SIG-M5 (cell line): ENCODE measurements around the gene GAGE12G.
"Not testable (repeated sequence)": the region's sequence is repeated elsewhere in the genome, so short reads cannot be mapped to it uniquely, and the experiment has no call there.

Experiments
- DNase-seq: peaks from one replicate; lab custom pipeline; 2025; lab: John Stamatoyannopoulos, UW

The GAGE12G gene, protein sequence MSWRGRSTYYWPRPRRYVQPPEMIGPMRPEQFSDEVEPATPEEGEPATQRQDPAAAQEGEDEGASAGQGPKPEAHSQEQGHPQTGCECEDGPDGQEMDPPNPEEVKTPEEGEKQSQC

DNA sequence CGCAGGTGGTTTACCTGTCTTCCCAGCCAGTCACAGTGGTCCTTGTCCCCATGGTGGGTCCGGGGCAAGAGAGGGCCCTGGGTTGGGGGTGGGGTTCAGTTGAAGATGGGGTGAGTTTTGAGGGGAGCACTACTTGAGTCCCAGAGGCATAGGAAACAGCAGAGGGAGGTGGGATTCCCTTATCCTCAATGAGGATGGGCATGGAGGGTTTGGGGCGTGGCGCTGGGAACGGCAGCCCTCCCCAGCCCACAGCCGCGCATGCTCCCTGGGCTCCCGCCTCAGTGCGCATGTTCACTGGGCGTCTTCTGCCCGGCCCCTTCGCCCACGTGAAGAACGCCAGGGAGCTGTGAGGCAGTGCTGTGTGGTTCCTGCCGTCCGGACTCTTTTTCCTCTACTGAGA, at the start of gene GAGE12G:
Gene GAGE12G, plus strand, starts transcription at position 301 of the 400 bp plus-strand sequence. CDS start 1,155 bp downstream, outside the sequence.
- not testable (repeated sequence) for DNase-seq

DNA sequence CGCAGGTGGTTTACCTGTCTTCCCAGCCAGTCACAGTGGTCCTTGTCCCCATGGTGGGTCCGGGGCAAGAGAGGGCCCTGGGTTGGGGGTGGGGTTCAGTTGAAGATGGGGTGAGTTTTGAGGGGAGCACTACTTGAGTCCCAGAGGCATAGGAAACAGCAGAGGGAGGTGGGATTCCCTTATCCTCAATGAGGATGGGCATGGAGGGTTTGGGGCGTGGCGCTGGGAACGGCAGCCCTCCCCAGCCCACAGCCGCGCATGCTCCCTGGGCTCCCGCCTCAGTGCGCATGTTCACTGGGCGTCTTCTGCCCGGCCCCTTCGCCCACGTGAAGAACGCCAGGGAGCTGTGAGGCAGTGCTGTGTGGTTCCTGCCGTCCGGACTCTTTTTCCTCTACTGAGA, 38.3 kb upstream of the GAGE12G start, which contains the start of gene GAGE12C:
Gene GAGE12C, plus strand, starts transcription at position 301 of the 400 bp plus-strand sequence. CDS start 1,155 bp downstream, outside the sequence.
- DNase-seq: not testable (repeated sequence)

DNA sequence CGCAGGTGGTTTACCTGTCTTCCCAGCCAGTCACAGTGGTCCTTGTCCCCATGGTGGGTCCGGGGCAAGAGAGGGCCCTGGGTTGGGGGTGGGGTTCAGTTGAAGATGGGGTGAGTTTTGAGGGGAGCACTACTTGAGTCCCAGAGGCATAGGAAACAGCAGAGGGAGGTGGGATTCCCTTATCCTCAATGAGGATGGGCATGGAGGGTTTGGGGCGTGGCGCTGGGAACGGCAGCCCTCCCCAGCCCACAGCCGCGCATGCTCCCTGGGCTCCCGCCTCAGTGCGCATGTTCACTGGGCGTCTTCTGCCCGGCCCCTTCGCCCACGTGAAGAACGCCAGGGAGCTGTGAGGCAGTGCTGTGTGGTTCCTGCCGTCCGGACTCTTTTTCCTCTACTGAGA, 28.8 kb upstream of the GAGE12G start, which contains the start of gene GAGE12D:
Gene GAGE12D, plus strand, starts transcription at position 301 of the 400 bp plus-strand sequence. CDS start 1,155 bp downstream, outside the sequence.
- not testable (repeated sequence) for DNase-seq

DNA sequence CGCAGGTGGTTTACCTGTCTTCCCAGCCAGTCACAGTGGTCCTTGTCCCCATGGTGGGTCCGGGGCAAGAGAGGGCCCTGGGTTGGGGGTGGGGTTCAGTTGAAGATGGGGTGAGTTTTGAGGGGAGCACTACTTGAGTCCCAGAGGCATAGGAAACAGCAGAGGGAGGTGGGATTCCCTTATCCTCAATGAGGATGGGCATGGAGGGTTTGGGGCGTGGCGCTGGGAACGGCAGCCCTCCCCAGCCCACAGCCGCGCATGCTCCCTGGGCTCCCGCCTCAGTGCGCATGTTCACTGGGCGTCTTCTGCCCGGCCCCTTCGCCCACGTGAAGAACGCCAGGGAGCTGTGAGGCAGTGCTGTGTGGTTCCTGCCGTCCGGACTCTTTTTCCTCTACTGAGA, 19.2 kb upstream of the GAGE12G start, which contains the start of gene GAGE12E:
Gene GAGE12E, plus strand, starts transcription at position 301 of the 400 bp plus-strand sequence. CDS start 1,155 bp downstream, outside the sequence.
- DNase-seq: not testable (repeated sequence)

DNA sequence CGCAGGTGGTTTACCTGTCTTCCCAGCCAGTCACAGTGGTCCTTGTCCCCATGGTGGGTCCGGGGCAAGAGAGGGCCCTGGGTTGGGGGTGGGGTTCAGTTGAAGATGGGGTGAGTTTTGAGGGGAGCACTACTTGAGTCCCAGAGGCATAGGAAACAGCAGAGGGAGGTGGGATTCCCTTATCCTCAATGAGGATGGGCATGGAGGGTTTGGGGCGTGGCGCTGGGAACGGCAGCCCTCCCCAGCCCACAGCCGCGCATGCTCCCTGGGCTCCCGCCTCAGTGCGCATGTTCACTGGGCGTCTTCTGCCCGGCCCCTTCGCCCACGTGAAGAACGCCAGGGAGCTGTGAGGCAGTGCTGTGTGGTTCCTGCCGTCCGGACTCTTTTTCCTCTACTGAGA, 9.7 kb upstream of the GAGE12G start, which contains the start of gene GAGE12F:
Gene GAGE12F, plus strand, starts transcription at position 301 of the 400 bp plus-strand sequence. CDS start 1,155 bp downstream, outside the sequence.
- DNase-seq: not testable (repeated sequence)

DNA sequence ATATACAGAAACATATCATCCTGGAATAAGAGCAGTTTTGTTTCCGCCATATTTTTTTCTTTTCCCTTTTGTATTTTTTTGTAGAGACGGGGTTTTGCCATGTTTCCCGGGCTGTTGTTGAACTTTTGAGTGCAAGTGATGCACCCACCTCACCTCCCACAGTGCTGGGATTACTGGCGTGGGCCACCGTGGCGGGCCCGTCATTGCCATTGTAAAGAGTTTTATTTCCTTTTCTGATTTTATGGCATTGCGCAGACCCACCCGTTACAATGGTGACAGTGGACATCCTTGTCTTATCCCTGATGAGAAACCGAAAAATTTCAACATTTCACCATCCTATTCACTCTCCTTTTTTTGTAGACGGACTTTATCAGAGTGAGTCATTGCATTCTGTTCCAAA, 1.5 kb upstream of the GAGE12G start:
- DNase-seq: not testable (repeated sequence)

DNA sequence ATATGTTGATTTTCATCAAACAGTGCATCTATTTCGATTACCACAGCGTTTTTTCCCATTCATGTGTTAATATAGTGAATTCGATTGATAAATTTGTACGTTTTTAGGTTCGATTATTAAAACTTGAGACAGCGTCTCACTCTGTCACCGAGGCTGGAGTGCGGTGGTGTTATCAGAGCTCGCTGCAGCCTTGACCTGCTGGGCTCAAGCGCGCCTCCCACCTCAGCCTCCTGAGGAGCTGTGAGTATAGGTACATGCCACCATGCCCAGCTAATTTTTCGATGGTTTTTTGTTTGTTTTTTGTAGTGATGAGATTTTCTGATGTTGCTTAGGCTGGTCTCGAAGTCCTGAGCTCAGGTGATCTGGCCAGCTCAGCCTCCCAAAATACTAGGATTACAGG, 1.0 kb upstream of the GAGE12G start:
- DNase-seq: not testable (repeated sequence)

DNA sequence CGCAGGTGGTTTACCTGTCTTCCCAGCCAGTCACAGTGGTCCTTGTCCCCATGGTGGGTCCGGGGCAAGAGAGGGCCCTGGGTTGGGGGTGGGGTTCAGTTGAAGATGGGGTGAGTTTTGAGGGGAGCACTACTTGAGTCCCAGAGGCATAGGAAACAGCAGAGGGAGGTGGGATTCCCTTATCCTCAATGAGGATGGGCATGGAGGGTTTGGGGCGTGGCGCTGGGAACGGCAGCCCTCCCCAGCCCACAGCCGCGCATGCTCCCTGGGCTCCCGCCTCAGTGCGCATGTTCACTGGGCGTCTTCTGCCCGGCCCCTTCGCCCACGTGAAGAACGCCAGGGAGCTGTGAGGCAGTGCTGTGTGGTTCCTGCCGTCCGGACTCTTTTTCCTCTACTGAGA, 9.4 kb downstream of the GAGE12G start, which contains the start of gene GAGE12H:
Gene GAGE12H, plus strand, starts transcription at position 301 of the 400 bp plus-strand sequence. CDS start 1,155 bp downstream, outside the sequence.
- not testable (repeated sequence) for DNase-seq

DNA sequence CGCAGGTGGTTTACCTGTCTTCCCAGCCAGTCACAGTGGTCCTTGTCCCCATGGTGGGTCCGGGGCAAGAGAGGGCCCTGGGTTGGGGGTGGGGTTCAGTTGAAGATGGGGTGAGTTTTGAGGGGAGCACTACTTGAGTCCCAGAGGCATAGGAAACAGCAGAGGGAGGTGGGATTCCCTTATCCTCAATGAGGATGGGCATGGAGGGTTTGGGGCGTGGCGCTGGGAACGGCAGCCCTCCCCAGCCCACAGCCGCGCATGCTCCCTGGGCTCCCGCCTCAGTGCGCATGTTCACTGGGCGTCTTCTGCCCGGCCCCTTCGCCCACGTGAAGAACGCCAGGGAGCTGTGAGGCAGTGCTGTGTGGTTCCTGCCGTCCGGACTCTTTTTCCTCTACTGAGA, 19.0 kb downstream of the GAGE12G start, which contains the start of gene GAGE2A:
Gene GAGE2A, plus strand, starts transcription at position 301 of the 400 bp plus-strand sequence. CDS start 1,155 bp downstream, outside the sequence.
- DNase-seq: not testable (repeated sequence)

DNA sequence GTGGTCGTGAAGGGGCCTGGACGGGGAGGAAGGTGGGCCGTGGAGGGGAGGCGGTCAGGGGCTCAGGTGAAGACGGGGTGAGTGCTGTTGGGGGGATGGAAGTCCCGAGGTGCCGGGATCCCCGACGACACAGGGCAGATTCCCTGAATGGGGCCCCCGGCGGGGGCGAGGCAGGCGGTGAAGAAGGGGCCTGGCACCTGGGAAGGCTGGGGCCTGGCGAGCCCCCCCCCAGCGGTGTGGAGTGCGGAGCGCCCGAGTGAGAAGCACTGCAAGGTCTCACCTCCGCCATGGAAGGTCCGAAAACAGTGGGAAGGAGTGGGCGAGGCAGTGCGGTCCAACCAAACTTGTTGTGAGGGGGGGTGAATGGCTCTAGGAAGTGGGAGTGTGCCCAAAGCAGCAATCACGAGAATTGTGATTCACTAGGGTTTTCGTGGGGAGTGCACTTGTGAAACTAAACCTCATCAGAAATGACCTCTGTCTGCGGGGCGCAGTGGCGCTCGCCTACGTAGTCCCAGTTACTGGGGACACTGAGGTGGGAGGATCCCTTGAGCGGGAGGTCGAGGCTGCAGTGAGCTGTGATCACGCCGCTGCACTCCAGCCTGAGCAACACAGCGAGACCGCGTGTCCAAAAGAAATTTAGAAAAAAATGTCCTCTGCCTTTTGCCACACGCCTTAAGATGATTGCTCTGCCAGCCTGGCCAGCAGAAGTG, 19.7 kb downstream of the GAGE12G start:
- DNase-seq: not testable (repeated sequence)

DNA sequence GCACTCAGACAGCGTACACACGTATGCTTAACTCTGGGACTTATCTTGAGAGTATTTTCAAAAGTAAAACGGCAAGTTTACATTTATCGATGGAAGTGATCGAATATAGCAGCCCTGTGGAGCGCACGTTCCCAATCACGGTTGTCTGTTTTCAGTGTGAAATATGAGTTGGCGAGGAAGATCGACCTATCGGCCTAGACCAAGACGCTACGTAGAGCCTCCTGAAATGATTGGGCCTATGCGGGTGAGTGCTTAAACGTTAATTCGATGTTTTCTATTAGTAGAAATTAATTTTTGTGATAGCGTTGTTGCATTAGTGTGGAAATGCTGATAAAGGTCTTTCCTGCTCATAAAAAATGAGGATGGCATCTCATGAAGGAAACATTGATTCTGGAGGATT, 20.3 kb downstream of the GAGE12G start:
- DNase-seq: not testable (repeated sequence)

DNA sequence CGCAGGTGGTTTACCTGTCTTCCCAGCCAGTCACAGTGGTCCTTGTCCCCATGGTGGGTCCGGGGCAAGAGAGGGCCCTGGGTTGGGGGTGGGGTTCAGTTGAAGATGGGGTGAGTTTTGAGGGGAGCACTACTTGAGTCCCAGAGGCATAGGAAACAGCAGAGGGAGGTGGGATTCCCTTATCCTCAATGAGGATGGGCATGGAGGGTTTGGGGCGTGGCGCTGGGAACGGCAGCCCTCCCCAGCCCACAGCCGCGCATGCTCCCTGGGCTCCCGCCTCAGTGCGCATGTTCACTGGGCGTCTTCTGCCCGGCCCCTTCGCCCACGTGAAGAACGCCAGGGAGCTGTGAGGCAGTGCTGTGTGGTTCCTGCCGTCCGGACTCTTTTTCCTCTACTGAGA, 28.5 kb downstream of the GAGE12G start, which contains the start of gene GAGE1:
Gene GAGE1, plus strand, starts transcription at position 301 of the 400 bp plus-strand sequence. CDS start 1,155 bp downstream, outside the sequence.
- DNase-seq: not testable (repeated sequence)

DNA sequence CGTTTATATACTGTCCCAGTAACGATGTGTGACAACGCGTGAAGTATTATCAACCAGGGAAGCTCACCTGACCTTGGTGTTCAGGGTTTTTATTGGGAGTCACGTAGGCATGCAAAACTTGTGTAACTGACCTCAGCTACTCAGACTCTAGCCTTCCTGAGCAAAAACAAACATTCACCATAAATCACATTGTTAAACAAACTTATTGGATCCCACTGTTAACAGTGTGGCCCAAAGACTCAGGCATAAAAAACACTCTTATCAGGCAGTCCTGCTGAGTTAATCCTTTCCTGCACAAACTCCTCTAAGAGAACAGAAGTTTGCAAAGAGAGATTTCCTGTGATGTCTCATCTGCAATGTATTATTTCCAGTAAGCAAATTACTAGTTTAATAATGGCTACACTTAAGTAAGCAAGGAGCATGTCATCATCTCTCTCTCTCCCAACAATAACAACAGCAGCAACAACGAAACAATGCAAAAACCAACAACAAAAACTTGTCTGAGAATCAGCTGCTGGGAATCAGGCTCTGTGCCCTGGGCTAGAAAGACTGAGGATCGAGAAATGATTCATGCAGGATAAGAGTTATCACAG, 40.6 kb downstream of the GAGE12G start:
- DNase-seq: no peak

DNA sequence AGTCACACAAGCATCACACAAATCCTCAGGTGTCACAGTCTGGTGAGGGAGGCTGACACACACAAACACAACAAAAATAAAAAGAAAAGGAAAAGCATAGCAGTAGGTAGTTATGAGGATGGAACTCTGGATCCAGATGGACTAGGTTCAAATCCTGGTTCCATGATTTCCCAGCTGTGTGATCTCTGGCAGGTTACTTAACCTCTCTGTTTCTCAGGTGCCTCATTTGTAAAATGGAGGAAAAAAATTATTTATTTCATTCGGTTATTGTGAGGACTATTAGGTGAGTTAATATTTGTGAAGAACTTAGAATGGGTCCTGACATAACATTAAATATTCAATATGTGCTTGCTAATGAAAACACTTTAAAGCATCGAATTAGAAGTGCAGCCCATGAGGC, 48.4 kb downstream of the GAGE12G start:
- no peak for DNase-seq
